Activated naive CD8-positive, alpha-beta T cell treated with anti-CD3 and anti-CD28 coated beads, Interleukin-2, amount 10 ng/mL, durations not matched to agents 7 days and 5 days (primary cell): ENCODE measurements around the gene STEAP1B. TPM values are rescaled to one million over a fixed set of nuclear protein-coding genes. Genes with fewer than 3 reads are reported as not detected.
A peak's percentile ranks its signal among the peaks of the same experiment; 100 is the strongest.

Source experiments
- ATAC-seq: fragments of 150-1000 bp; cut with Tn5 transposase; one replicate; pipeline ENCODE4 v1.10.0; 2021; ENCODE audit warnings: low read depth, moderate library complexity
- POLR2A ChIA-PET: fragments of 350-600 bp; sonication (Branson Sonifier 250); formaldehyde crosslinking; loops from one replicate; lab custom pipeline; 2021; ENCODE audit warnings: antibody characterized with exemption; lab: Charles Lee
- DNase-seq: peaks from one replicate; pipeline ENCODE4 v3.0.0; 2021
- H3K27ac Mint-ChIP-seq: one replicate; pipeline ENCODE4 v1.8.0; 2022; ENCODE audit warnings: mild to moderate bottlenecking, mixed read lengths
- H3K27me3 Mint-ChIP-seq: one replicate; pipeline ENCODE4 v1.8.0; 2022; ENCODE audit warnings: mild to moderate bottlenecking, moderate library complexity, mixed read lengths
- H3K36me3 Mint-ChIP-seq: one replicate; pipeline ENCODE4 v1.8.0; 2021; ENCODE audit warnings: mild to moderate bottlenecking, mixed read lengths
- H3K4me1 Mint-ChIP-seq: one replicate; pipeline ENCODE4 v1.8.0; 2021; ENCODE audit warnings: mixed read lengths
- H3K4me3 Mint-ChIP-seq: one replicate; pipeline ENCODE4 v1.8.0; 2022; ENCODE audit warnings: mild to moderate bottlenecking, moderate library complexity, mixed read lengths
- H3K9me3 Mint-ChIP-seq: one replicate; pipeline ENCODE4 v1.8.0; 2021; ENCODE audit warnings: mixed read lengths
- total RNA-seq, 2 experiments: library from RNA; stranded (reverse); gene quantifications; one replicate each; pipeline ENCODE4 v1.2.3, GENCODE V29; 2021

Gene STEAP1B
- total RNA-seq, 2 experiments from 2014 or later: 0.19 TPM; not detected in 1

DNA sequence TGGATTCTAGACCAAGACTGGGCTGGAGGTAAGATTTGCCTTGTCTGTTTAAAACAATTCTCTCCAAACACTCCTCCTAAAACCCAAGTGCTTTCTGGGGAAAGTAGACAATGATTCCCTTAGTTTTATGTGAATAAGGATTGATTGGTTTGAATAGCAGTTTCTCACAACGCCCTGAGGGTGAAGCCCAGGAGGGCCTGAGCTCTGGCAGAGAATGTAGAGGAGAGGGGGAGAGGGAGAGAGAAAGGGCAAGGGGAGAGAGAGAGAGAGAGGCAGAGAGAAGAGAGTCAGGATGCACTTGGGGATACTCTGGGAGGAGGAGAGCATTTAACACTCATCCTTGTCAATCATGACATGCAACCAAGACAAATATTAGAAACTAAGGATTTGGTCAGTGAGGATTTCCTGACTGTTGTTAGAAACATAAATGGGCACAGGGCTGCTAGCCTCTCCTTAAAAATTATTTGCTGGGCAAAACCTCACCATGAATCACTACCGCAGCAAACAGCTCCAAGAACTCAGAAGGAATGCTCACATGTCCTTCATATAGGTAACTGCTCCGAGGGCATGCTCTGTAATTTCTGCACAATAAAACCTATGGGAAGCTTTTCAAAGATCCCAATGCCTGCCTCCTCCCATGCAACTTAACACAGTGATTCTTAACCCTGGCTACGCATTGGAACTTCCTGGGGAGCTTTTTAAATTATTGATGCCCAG, 87.9 kb downstream of the STEAP1B start:
- POLR2A ChIA-PET: no interaction called here
- DNase-seq (no peak), ATAC-seq (no peak)
- Mint-ChIP-seq H3K27ac (no peak overlapping the region), H3K9me3 (no peaks in the 10 kb centered on the region), H3K27me3 (peaks cover 12% of the 10 kb centered on the region), H3K4me3 (no peak overlapping the region), H3K4me1 (no peaks in the 10 kb centered on the region), H3K36me3 (no peaks in the 10 kb centered on the region)

- H3K9me3 Mint-ChIP-seq: no peaks in the 10 kb centered on the region
- H3K4me1 Mint-ChIP-seq: peaks cover 8% of the 10 kb centered on the region
- H3K4me3 Mint-ChIP-seq: no peak overlapping the region
- H3K27me3 Mint-ChIP-seq: peaks cover 2% of the 10 kb centered on the region
- H3K36me3 Mint-ChIP-seq: peaks cover 2% of the 10 kb centered on the region
- ATAC-seq (no peak), DNase-seq (no peak)
- H3K27ac Mint-ChIP-seq: no peak overlapping the region
- POLR2A ChIA-PET: no interaction called here
These were observed 93.3 kb downstream of the STEAP1B start for GRCh38 chr7:22406715-22407114.

GRCh38 chr7:22404421-22405023, 95.5 kb downstream of the STEAP1B start:
- ATAC-seq: no peak
- H3K36me3 Mint-ChIP-seq: peaks cover 2% of the 10 kb centered on the region
- H3K27ac Mint-ChIP-seq: no peak overlapping the region
- H3K4me1 Mint-ChIP-seq: peaks cover 9% of the 10 kb centered on the region
- no peak overlapping the region for H3K4me3 Mint-ChIP-seq
- peaks cover 1% of the 10 kb centered on the region for H3K27me3 Mint-ChIP-seq
- no peaks in the 10 kb centered on the region for H3K9me3 Mint-ChIP-seq
- no peak for DNase-seq
- POLR2A ChIA-PET: no interaction called here

DNA sequence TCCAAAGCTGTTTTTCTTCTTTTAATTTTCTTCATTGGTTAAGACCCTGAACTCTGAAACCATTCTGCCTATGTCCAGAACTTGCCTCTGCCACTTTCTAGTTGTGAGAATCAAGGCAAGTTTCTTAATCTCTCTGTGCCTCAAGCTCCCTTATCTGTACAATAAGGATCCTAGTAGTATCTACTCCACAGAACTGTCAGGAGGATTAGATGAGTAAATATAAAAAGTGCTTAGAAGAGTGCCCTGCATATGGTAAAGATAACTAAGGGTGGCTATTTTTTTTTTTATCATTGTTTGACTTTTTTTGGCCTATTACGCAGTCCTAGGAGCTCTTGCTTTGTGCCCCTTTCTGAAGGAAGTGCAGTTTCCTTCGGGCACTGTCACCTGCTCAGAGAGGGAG, 96.6 kb downstream of the STEAP1B start:
- H3K4me3 Mint-ChIP-seq: no peak overlapping the region
- H3K4me1 Mint-ChIP-seq: peaks cover 9% of the 10 kb centered on the region
- peaks cover 2% of the 10 kb centered on the region for H3K36me3 Mint-ChIP-seq
- DNase-seq (no peak), ATAC-seq (no peak)
- POLR2A ChIA-PET: no interaction called here
- H3K27me3 Mint-ChIP-seq: peaks cover 7% of the 10 kb centered on the region
- no peak overlapping the region for H3K27ac Mint-ChIP-seq
- no peaks in the 10 kb centered on the region for H3K9me3 Mint-ChIP-seq

DNA sequence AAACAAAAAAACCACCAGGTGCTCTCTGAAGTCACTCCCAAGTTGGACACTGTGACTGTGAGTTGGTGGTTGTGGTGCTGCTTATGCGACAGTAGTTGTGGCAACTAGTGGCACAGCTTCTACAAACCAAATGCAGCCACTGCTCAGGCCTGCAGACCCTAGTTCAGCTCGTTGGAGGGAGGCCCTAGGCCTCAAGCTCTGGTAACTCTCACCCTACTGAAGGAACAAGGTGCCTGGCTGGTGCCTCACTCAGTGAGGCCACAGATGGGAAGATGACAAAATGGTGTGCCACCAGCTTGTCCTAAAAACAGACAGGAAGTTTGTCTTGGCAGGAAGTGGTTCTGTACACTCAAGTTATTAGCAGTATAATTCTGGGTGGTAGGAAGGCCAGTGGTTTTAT, 97.7 kb downstream of the STEAP1B start:
- Mint-ChIP-seq H3K4me1 (peaks cover 9% of the 10 kb centered on the region), H3K27ac (peak overlapping the region; percentile 68)

GRCh38 chr7:22400936-22401553, 98.9 kb downstream of the STEAP1B start:
- no peak for ATAC-seq
- peaks cover 9% of the 10 kb centered on the region for H3K4me1 Mint-ChIP-seq
- H3K9me3 Mint-ChIP-seq: no peaks in the 10 kb centered on the region
- peaks cover 2% of the 10 kb centered on the region for H3K36me3 Mint-ChIP-seq
- no peak overlapping the region for H3K4me3 Mint-ChIP-seq
- DNase-seq: no peak
- POLR2A ChIA-PET: no interaction called here
- H3K27ac Mint-ChIP-seq: no peak overlapping the region
- H3K27me3 Mint-ChIP-seq: peaks cover 7% of the 10 kb centered on the region

More for the DNA sequence above, 97.7 kb downstream of the STEAP1B start:
- POLR2A ChIA-PET: no interaction called here
- Mint-ChIP-seq H3K27me3 (peaks cover 7% of the 10 kb centered on the region), H3K4me3 (peak overlapping the region; percentile 38), H3K36me3 (peaks cover 2% of the 10 kb centered on the region), H3K9me3 (no peaks in the 10 kb centered on the region)
- peak; percentile 84 for ATAC-seq
- peak; percentile 40 for DNase-seq

DNA sequence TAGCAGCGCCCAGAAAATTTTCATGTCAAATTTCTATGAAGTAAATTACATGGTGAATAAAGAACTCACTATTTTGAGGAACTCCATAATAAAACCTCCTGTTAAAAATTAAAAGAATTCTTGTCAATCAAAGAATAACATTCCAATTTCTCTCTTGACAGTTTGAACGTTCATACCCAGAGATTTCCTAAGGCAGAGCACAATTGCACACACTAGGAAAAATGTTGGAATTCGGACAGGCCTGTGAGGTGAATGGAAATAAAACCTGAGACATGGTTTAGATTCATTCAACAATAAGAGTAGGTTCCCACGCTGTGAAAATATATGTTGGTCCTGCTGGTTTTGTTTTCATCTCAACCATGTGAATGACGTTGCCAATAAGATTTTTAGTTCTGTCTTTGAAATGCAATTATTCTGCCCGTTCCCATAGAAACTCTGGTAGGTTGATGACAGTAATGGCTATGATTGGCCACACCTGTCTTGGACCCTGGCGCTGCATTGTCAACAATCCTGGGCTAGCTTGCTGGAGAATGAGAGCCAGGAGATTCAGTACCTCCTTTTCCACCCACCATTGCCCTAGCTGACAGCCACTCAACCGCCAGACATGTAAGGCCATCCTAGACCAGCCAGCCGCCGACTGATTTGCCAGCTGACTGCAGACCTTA, 99.7 kb downstream of the STEAP1B start:
- Mint-ChIP-seq H3K36me3 (peaks cover 2% of the 10 kb centered on the region), H3K9me3 (no peaks in the 10 kb centered on the region), H3K4me1 (peaks cover 9% of the 10 kb centered on the region), H3K27ac (no peak overlapping the region), H3K4me3 (no peak overlapping the region), H3K27me3 (peaks cover 7% of the 10 kb centered on the region)
- POLR2A ChIA-PET: no interaction called here
- DNase-seq (no peak), ATAC-seq (no peak)

GRCh38 chr7:22399546-22399945, 100.4 kb downstream of the STEAP1B start:
- H3K9me3 Mint-ChIP-seq: no peaks in the 10 kb centered on the region
- ATAC-seq (no peak), DNase-seq (no peak)
- peaks cover 2% of the 10 kb centered on the region for H3K36me3 Mint-ChIP-seq
- peaks cover 7% of the 10 kb centered on the region for H3K27me3 Mint-ChIP-seq
- POLR2A ChIA-PET: no interaction called here
- H3K4me3 Mint-ChIP-seq: no peak overlapping the region
- no peak overlapping the region for H3K27ac Mint-ChIP-seq
- H3K4me1 Mint-ChIP-seq: peaks cover 9% of the 10 kb centered on the region

DNA sequence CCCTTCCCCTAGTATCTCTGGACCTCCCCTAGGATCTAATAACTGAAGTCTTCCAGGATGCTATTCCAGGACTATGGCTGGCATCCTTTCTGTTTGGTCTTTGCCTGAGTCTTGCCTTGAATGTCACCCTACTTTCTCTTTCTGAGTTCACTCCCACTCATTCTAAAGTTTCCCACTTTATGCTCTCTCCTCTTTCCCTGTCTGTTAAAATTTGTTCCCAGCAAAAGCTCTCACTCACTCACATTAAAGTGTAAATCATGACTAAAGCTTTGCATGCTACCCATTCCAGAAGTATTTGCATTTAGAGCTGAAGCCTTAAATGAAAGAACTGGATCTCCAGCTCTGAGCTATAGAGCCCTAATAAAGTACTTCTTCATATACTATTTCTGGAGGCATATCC, 100.9 kb downstream of the STEAP1B start:
- ATAC-seq (no peak), DNase-seq (no peak)
- Mint-ChIP-seq H3K27me3 (peaks cover 7% of the 10 kb centered on the region), H3K27ac (no peak overlapping the region), H3K4me3 (no peak overlapping the region), H3K36me3 (peaks cover 2% of the 10 kb centered on the region), H3K4me1 (peaks cover 9% of the 10 kb centered on the region), H3K9me3 (no peaks in the 10 kb centered on the region)
- POLR2A ChIA-PET: no interaction called here

GRCh38 chr7:22397981-22398380, 102.0 kb downstream of the STEAP1B start:
- ATAC-seq: no peak
- H3K36me3 Mint-ChIP-seq: peaks cover 2% of the 10 kb centered on the region
- no peak for DNase-seq

GRCh38 chr7:22395222-22395621, 104.8 kb downstream of the STEAP1B start:
- H3K27ac Mint-ChIP-seq: no peak overlapping the region
- no peak for DNase-seq
- H3K4me1 Mint-ChIP-seq: no peaks in the 10 kb centered on the region
- H3K36me3 Mint-ChIP-seq: no peaks in the 10 kb centered on the region
- POLR2A ChIA-PET: no interaction called here
- H3K27me3 Mint-ChIP-seq: peaks cover 7% of the 10 kb centered on the region
- no peak overlapping the region for H3K4me3 Mint-ChIP-seq
- ATAC-seq: no peak
- H3K9me3 Mint-ChIP-seq: no peaks in the 10 kb centered on the region

More at GRCh38 chr7:22397981-22398380, 102.0 kb downstream of the STEAP1B start:
- H3K4me1 Mint-ChIP-seq: peaks cover 9% of the 10 kb centered on the region
- no peak overlapping the region for H3K4me3 Mint-ChIP-seq
- POLR2A ChIA-PET: interaction anchor here (0.7 kb wide), 1 partner anchor 232 kb away, joined by 3 read pairs; no protein-coding TSS in a partner anchor
- H3K27ac Mint-ChIP-seq: no peak overlapping the region
- no peaks in the 10 kb centered on the region for H3K9me3 Mint-ChIP-seq
- peaks cover 7% of the 10 kb centered on the region for H3K27me3 Mint-ChIP-seq

GRCh38 chr7:22394739-22395138, 105.2 kb downstream of the STEAP1B start:
- Mint-ChIP-seq H3K9me3 (no peaks in the 10 kb centered on the region), H3K4me3 (no peak overlapping the region), H3K36me3 (no peaks in the 10 kb centered on the region), H3K27me3 (peaks cover 7% of the 10 kb centered on the region), H3K27ac (no peak overlapping the region), H3K4me1 (no peaks in the 10 kb centered on the region)
- no peak for ATAC-seq
- POLR2A ChIA-PET: no interaction called here
- no peak for DNase-seq

GRCh38 chr7:22393913-22394729, 105.9 kb downstream of the STEAP1B start:
- no peaks in the 10 kb centered on the region for H3K9me3 Mint-ChIP-seq
- peaks cover 6% of the 10 kb centered on the region for H3K27me3 Mint-ChIP-seq
- H3K36me3 Mint-ChIP-seq: no peaks in the 10 kb centered on the region
- no peak overlapping the region for H3K4me3 Mint-ChIP-seq
- no peak for ATAC-seq
- POLR2A ChIA-PET: no interaction called here
- no peak for DNase-seq
- H3K4me1 Mint-ChIP-seq: no peaks in the 10 kb centered on the region
- no peak overlapping the region for H3K27ac Mint-ChIP-seq
